Brain microvascular endothelial cell (primary cell): ENCODE results near the gene ASCC1.
"Not testable (repeated sequence)": the region's sequence is repeated elsewhere in the genome, so short reads cannot be mapped to it uniquely, and the experiment has no call there.

Experiments
- DNase-seq: peaks from one replicate; pipeline ENCODE4 v3.0.0-alpha.2; 2020
- H3K27ac ChIP-seq: fragments of 250-450 bp; sonication (Bioruptor Pico); 2 replicates; pipeline ENCODE4 v1.5.1; 2020; ENCODE audit warnings: mild to moderate bottlenecking, moderate library complexity
- H3K27me3 ChIP-seq: fragments of 250-450 bp; sonication (Bioruptor Pico); replicated peaks from 2 replicates; pipeline ENCODE4 v1.5.1; 2020; ENCODE audit warnings: mild to moderate bottlenecking
- H3K36me3 ChIP-seq: fragments of 250-450 bp; sonication (Bioruptor Pico); replicated peaks from 2 replicates; pipeline ENCODE4 v1.5.1; 2020; ENCODE audit warnings: mild to moderate bottlenecking
- H3K4me3 ChIP-seq: 2 replicates; pipeline ENCODE4 v1.5.1; 2011; ENCODE audit warnings: low read depth, mild to moderate bottlenecking, control low read depth, low read length, moderate library complexity
- in situ Hi-C: cut with HindIII; loops from 2 replicates; pipeline ENCODE4 v1.10.0; 2017; ENCODE audit warnings: low sequenced_read_pairs, low pct_ligation_motif_present
- TF ChIP-seq, protein P1 (sequence below): IDR thresholded peaks from 2 replicates; pipeline ENCODE4 v1.5.1; 2011; ENCODE audit warnings: low read depth, mild to moderate bottlenecking, moderate library complexity, low read length, control low read depth, inconsistent platforms; ENCODE audit errors: missing control alignments

The ASCC1 gene

DNA sequence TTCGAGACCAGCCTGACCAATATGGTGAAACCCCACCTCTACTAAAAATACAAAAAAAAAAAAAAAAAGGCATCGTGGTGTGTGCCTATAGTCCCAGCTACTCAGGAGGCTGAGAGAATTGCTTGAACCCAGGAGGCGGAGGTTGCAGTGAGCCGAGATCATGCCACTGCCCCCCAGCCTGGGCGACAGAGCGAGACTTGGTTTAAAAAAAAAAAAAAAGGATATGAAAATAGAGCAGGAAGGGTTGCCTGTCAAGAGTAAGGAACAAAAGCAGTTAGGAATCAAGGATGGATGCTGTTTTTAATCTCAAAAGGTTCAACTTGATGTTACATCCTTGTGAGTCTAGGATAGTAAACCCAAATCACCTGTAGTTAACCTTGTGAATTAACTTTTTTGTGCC, 11.8 kb upstream of the ASCC1 start:
- TF ChIP-seq, protein P1, sequence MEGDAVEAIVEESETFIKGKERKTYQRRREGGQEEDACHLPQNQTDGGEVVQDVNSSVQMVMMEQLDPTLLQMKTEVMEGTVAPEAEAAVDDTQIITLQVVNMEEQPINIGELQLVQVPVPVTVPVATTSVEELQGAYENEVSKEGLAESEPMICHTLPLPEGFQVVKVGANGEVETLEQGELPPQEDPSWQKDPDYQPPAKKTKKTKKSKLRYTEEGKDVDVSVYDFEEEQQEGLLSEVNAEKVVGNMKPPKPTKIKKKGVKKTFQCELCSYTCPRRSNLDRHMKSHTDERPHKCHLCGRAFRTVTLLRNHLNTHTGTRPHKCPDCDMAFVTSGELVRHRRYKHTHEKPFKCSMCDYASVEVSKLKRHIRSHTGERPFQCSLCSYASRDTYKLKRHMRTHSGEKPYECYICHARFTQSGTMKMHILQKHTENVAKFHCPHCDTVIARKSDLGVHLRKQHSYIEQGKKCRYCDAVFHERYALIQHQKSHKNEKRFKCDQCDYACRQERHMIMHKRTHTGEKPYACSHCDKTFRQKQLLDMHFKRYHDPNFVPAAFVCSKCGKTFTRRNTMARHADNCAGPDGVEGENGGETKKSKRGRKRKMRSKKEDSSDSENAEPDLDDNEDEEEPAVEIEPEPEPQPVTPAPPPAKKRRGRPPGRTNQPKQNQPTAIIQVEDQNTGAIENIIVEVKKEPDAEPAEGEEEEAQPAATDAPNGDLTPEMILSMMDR = no peak
- Histone ChIP-seq H3K27ac (no peak overlapping the region), H3K27me3 (no peaks in the 10 kb centered on the region), H3K4me3 (no peak overlapping the region), H3K36me3 (peaks cover 4% of the 10 kb centered on the region)
- no peak for DNase-seq
- in situ Hi-C loops = no loop called here

DNA sequence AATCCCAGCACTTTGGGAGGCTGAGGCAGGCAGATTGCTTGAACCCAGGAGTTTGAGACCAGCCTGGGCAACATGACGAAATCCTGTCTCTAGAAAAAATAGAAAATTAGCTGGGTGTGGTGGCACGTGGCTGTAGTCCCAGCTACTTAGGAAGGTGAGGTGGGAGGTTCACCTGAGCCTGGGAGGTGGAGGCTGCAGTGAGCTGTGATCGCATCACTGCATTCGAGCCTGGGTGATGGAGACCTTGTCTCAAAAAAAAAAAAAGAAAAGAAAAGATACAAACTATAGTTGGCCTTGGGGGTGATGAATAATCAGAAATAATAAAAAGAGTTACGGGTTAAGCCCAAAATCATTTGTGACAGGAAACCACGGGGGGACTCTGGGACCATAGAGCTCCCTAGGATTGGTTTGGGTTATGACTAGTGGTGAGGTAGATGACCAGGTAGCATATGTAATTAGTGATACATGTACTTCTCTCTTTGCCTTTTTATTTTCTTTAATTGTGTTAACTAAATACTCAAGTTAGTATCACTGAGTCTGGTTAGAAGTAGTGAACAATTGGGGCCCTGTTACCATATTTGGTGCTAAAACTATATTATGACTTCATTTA, 10.4 kb upstream of the ASCC1 start:
- Histone ChIP-seq H3K36me3 (peaks cover 4% of the 10 kb centered on the region), H3K4me3 (no peak overlapping the region), H3K27me3 (no peaks in the 10 kb centered on the region), H3K27ac (no peak overlapping the region)
- DNase-seq = no peak
- TF ChIP-seq, protein P1 = no peak
- in situ Hi-C loops = no loop called here

DNA sequence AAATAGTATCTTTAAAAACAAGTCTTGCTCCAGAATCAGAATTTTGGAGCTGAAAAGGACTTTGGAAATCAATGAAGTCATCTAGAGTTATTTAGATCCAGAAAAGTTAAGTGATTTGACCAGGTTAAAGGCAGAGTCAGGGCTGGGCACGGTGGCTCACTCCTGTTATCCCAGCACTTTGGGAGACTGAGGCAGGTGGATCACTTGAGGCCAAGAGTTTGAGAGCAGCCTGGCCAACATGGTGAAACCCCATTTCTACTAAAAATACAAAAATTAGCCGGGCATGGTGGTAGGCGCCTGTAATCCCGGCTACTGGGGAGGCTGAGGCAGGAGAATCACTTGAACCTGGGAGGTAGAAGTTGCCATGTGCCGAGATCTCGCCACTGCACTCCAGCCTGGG, 8.1 kb upstream of the ASCC1 start:
- H3K36me3 ChIP-seq, H3K27me3 ChIP-seq, H3K4me3 ChIP-seq, DNase-seq, in situ Hi-C loops: not testable (repeated sequence)
- H3K27ac ChIP-seq = peak overlapping the region; percentile 41

DNA sequence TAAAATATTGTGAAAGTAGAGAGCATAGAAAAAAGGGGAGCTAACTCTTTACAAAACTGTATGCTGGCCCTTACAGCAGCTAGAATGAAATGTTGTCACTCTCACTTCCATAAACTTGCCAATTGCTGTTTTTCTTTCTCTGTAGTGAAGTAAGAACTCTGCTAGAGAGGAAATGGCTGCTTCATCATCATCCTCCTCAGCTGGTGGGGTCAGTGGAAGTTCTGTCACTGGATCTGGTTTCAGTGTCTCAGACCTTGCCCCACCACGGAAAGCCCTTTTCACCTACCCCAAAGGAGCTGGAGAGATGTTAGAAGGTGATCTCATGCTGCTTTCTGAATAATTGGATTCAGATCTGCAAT, 7.6 kb upstream of the ASCC1 start:
- in situ Hi-C loops = no loop called here
- Histone ChIP-seq H3K27me3 (no peaks in the 10 kb centered on the region), H3K27ac (peak overlapping the region; percentile 41), H3K36me3 (peaks cover 6% of the 10 kb centered on the region), H3K4me3 (no peak overlapping the region)
- TF ChIP-seq, protein P1 = no peak
- peak; percentile 35 for DNase-seq

DNA sequence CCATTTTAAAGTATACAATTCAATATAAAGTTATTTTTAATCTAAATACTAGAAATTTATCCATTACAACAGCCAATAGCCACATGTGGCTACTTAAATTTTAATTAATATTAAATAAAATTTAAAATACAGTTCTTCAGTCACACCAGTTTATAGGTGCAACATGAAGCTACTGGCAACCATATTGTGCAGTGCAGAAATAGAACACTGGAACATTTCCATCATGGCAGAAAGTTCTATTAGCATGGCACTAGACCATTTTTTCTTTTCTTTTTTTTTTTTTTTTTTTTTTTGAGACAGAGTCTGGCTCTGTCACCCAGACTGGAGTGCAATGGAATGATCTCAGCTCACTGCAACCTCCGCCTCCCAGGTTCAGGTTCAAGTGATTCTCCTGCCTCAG, 5.2 kb upstream of the ASCC1 start:
- no peaks in the 10 kb centered on the region for H3K27me3 ChIP-seq
- H3K36me3 ChIP-seq = peaks cover 6% of the 10 kb centered on the region
- in situ Hi-C loops = no loop called here
- DNase-seq = no peak
- no peak overlapping the region for H3K4me3 ChIP-seq
- TF ChIP-seq, protein P1 = no peak
- no peak overlapping the region for H3K27ac ChIP-seq

DNA sequence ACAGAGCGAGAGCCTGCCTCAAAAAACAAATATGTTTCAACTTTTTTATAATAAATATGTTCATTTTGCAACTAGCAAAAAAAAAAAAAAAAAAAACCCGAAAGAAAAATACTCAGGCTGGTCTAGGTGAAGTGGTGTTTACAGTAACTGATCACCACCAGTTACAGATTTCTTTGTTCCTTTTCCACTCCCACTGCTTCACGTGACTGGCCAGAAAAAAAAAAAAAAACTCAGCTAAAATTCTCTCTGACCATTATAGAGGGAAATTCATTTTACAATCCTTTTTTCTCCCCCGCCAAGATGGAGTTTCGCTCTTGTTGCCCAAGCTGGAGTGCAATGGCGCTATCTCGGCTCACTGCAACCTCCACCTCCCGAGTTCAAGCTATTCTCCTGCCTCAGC, 4.6 kb upstream of the ASCC1 start:
- in situ Hi-C loops = no loop called here
- TF ChIP-seq, protein P1 = no peak
- Histone ChIP-seq H3K4me3 (no peak overlapping the region), H3K36me3 (peaks cover 6% of the 10 kb centered on the region), H3K27ac (no peak overlapping the region), H3K27me3 (no peaks in the 10 kb centered on the region)
- DNase-seq = no peak
